ENCODE results near the gene MCCC2.

- TF ChIP-seq EP300 (IDR thresholded peaks at IDR 0.05) = no peak
- TF ChIP-seq, protein P1, sequence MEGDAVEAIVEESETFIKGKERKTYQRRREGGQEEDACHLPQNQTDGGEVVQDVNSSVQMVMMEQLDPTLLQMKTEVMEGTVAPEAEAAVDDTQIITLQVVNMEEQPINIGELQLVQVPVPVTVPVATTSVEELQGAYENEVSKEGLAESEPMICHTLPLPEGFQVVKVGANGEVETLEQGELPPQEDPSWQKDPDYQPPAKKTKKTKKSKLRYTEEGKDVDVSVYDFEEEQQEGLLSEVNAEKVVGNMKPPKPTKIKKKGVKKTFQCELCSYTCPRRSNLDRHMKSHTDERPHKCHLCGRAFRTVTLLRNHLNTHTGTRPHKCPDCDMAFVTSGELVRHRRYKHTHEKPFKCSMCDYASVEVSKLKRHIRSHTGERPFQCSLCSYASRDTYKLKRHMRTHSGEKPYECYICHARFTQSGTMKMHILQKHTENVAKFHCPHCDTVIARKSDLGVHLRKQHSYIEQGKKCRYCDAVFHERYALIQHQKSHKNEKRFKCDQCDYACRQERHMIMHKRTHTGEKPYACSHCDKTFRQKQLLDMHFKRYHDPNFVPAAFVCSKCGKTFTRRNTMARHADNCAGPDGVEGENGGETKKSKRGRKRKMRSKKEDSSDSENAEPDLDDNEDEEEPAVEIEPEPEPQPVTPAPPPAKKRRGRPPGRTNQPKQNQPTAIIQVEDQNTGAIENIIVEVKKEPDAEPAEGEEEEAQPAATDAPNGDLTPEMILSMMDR (IDR thresholded peaks at IDR 0.05) = no peak
- TF ChIP-seq POLR2A (IDR thresholded peaks at IDR 0.05) = no peak
Measured at GRCh38 chr5:71588533-71588885, 1.4 kb downstream of the MCCC2 start.

Measured in tibial nerve (tissue), 4 donors.